HepG2 (cell line): ENCODE results near the gene RB1. TPM values are rescaled to one million over a fixed set of nuclear protein-coding genes. Genes with fewer than 3 reads are reported as not detected.
A peak's percentile ranks its signal among the peaks of the same experiment; 100 is the strongest.

Source experiments
- FOSL1 ChIP-seq: sonication (generic); formaldehyde crosslinking; IDR thresholded peaks from 2 replicates; pipeline ENCODE4 v1.9.0; 2021; ENCODE audit warnings: missing genetic modification reagents, borderline replicate concordance
- MAFF ChIP-seq: IDR thresholded peaks from 2 replicates; pipeline ENCODE4 v1.6.1; 2011; ENCODE audit warnings: low read depth, low read length, improper control_type of control experiment
- NR2C2 ChIP-seq: sonication (generic); formaldehyde crosslinking; IDR thresholded peaks from 2 replicates; pipeline ENCODE4 v1.4.0; 2020; ENCODE audit warnings: missing genetic modification reagents, mild to moderate bottlenecking, moderate library complexity, borderline replicate concordance
- ONECUT2 ChIP-seq: sonication (generic); formaldehyde crosslinking; IDR thresholded peaks from 2 replicates; pipeline ENCODE4 v1.4.0; 2020; ENCODE audit warnings: missing genetic modification reagents
- PHF20 ChIP-seq: sonication (generic); formaldehyde crosslinking; IDR thresholded peaks from 2 replicates; pipeline ENCODE4 v1.5.0; 2020; ENCODE audit warnings: mild to moderate bottlenecking, missing genetic modification reagents
- POLR2G ChIP-seq: fragments of 200-400 bp; formaldehyde crosslinking; IDR thresholded peaks from 2 replicates; pipeline ENCODE4 v1.6.1; 2018; ENCODE audit warnings: mild to moderate bottlenecking, low read depth, low read length, moderate library complexity
- RARA ChIP-seq: IDR thresholded peaks from 2 replicates; pipeline ENCODE4 v1.6.1; 2016; ENCODE audit warnings: missing genetic modification reagents, missing compliant biosample characterization
- RFX5 ChIP-seq: IDR thresholded peaks from 2 replicates; pipeline ENCODE4 v1.6.1; 2011; ENCODE audit warnings: low read depth, low read length, improper control_type of control experiment
- SNAI1 ChIP-seq: sonication (generic); formaldehyde crosslinking; IDR thresholded peaks from 2 replicates; pipeline ENCODE4 v1.5.0; 2020; ENCODE audit warnings: mild to moderate bottlenecking, missing genetic modification reagents, borderline replicate concordance
- ZFP62 ChIP-seq: sonication (generic); formaldehyde crosslinking; IDR thresholded peaks from 2 replicates; pipeline ENCODE4 v1.4.0; 2020; ENCODE audit warnings: missing genetic modification reagents
- ZFP90 ChIP-seq: sonication (generic); formaldehyde crosslinking; IDR thresholded peaks from 2 replicates; pipeline ENCODE4 v1.8.0; 2022; ENCODE audit warnings: missing genetic modification reagents, mild to moderate bottlenecking, inconsistent platforms, borderline replicate concordance
- ZNF17 ChIP-seq: sonication (generic); formaldehyde crosslinking; IDR thresholded peaks from 2 replicates; pipeline ENCODE4 v1.5.0; 2020; ENCODE audit warnings: mild to moderate bottlenecking, missing genetic modification reagents
- ZNF224 ChIP-seq: sonication (generic); formaldehyde crosslinking; IDR thresholded peaks from 2 replicates; pipeline ENCODE4 v1.5.0; 2020; ENCODE audit warnings: mild to moderate bottlenecking, missing genetic modification reagents
- ZNF33A ChIP-seq: sonication (generic); formaldehyde crosslinking; IDR thresholded peaks from 2 replicates; pipeline ENCODE4 v1.5.1; 2020; ENCODE audit warnings: missing genetic modification reagents, mild to moderate bottlenecking, moderate library complexity, borderline replicate concordance
- ZNF563 ChIP-seq: sonication (generic); formaldehyde crosslinking; IDR thresholded peaks from 2 replicates; pipeline ENCODE4 v1.8.0; 2022; ENCODE audit warnings: mild to moderate bottlenecking, moderate library complexity, missing genetic modification reagents
- ZNF569 ChIP-seq: sonication (generic); formaldehyde crosslinking; IDR thresholded peaks from 2 replicates; pipeline ENCODE4 v1.5.0; 2020; ENCODE audit warnings: mild to moderate bottlenecking, missing genetic modification reagents, moderate library complexity, borderline replicate concordance
- ZNF660 ChIP-seq: sonication (generic); formaldehyde crosslinking; IDR thresholded peaks from 2 replicates; pipeline ENCODE4 v1.5.1; 2020; ENCODE audit warnings: mild to moderate bottlenecking, low read depth, missing genetic modification reagents, borderline replicate concordance
- ZNF790 ChIP-seq: sonication (generic); formaldehyde crosslinking; IDR thresholded peaks from 2 replicates; pipeline ENCODE4 v1.8.0; 2022; ENCODE audit warnings: missing genetic modification reagents, mild to moderate bottlenecking, borderline replicate concordance
- ZSCAN22 ChIP-seq: sonication (generic); formaldehyde crosslinking; IDR thresholded peaks from 2 replicates; pipeline ENCODE4 v1.4.0; 2020; ENCODE audit warnings: mild to moderate bottlenecking, missing genetic modification reagents
- polyA plus RNA-seq, 8 experiments: library from polyadenylated mRNA; depleted of rRNA in 3 of 8; stranded (reverse) in 7 of 8; unstranded in 1 of 8; fragments of >200 nt; fragmentation: Illumina TruSeq in 4 of 8; extraction: Trizol in 4 of 8; gene quantifications; 2 replicates each; pipeline versions ENCODE4 v1.2.1 to v1.2.3, GENCODE V29; 2011 to 2016; ENCODE audit warnings: low read depth in 4 of 8, missing spikeins in 1 of 8, mixed read lengths in 1 of 8; ENCODE audit not compliant: insufficient read depth in 1 of 8
- total RNA-seq, 5 experiments: library from RNA; depleted of rRNA; stranded (reverse); fragments of >200 nt; fragmentation: Illumina TruSeq; extraction: Trizol; gene quantifications; 2 replicates each; pipeline ENCODE4 v1.2.3, GENCODE V29; 2016; ENCODE audit warnings: low read depth in 1 of 5
- TF ChIP-seq, protein P1 (sequence below): sonication (generic); formaldehyde crosslinking; IDR thresholded peaks from 2 replicates; pipeline ENCODE4 v1.4.0; 2020; ENCODE audit warnings: mild to moderate bottlenecking, missing genetic modification reagents
- TF ChIP-seq, protein P2 (sequence below): sonication (generic); IDR thresholded peaks from 2 replicates; pipeline ENCODE4 v1.6.1; 2016; ENCODE audit warnings: low read depth, borderline replicate concordance
- TF ChIP-seq, protein P3 (sequence below): sonication (generic); formaldehyde crosslinking; IDR thresholded peaks from 2 replicates; pipeline ENCODE4 v1.4.0; 2020; ENCODE audit warnings: missing genetic modification reagents, borderline replicate concordance
- TF ChIP-seq, protein P4 (sequence below): sonication (generic); formaldehyde crosslinking; IDR thresholded peaks from 2 replicates; pipeline ENCODE4 v1.8.1; 2023; ENCODE audit warnings: mild to moderate bottlenecking, inconsistent platforms, moderate library complexity, missing genetic modification reagents, borderline replicate concordance
- TF ChIP-seq, protein P5 (sequence below): sonication (generic); formaldehyde crosslinking; conservative IDR thresholded peaks from 2 replicates; pipeline ENCODE4 v1.4.0; 2020; ENCODE audit warnings: missing genetic modification reagents
- TF ChIP-seq, protein P6 (sequence below): IDR thresholded peaks from 2 replicates; pipeline ENCODE4 v1.6.1; 2016; ENCODE audit warnings: missing genetic modification reagents, missing compliant biosample characterization

The RB1 gene
- total and polyA plus RNA-seq, 2 of the 13 experiments (the other 11 are each of a cell fraction or from before 2014, with no cell fraction given), result 15.6 to 23.7 TPM

DNA sequence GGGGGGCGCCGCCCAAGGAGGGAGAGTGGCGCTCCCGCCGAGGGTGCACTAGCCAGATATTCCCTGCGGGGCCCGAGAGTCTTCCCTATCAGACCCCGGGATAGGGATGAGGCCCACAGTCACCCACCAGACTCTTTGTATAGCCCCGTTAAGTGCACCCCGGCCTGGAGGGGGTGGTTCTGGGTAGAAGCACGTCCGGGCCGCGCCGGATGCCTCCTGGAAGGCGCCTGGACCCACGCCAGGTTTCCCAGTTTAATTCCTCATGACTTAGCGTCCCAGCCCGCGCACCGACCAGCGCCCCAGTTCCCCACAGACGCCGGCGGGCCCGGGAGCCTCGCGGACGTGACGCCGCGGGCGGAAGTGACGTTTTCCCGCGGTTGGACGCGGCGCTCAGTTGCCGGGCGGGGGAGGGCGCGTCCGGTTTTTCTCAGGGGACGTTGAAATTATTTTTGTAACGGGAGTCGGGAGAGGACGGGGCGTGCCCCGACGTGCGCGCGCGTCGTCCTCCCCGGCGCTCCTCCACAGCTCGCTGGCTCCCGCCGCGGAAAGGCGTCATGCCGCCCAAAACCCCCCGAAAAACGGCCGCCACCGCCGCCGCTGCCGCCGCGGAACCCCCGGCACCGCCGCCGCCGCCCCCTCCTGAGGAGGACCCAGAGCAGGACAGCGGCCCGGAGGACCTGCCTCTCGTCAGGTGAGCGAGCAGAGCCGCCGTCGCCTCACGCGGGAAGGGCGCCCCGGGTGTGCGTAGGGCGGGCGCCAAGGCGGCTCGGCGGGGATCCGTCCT is at the start of gene RB1 (continued):
- no peak for TF ChIP-seq ZNF660 (CRISPR knock-in tag)
- TF ChIP-seq ZFP62 (CRISPR knock-in tag), result no peak
- TF ChIP-seq ONECUT2, result no peak
- TF ChIP-seq, protein P1, sequence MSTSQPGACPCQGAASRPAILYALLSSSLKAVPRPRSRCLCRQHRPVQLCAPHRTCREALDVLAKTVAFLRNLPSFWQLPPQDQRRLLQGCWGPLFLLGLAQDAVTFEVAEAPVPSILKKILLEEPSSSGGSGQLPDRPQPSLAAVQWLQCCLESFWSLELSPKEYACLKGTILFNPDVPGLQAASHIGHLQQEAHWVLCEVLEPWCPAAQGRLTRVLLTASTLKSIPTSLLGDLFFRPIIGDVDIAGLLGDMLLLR, result no peak; the same call in 1 of the 2 replicates
- TF ChIP-seq ZNF563 (CRISPR knock-in tag), result no peak; the same call in 1 of the 2 replicates
- peak; percentile 97 for TF ChIP-seq POLR2G
- no peak for TF ChIP-seq ZSCAN22 (CRISPR knock-in tag)
- no peak for TF ChIP-seq RFX5
- no peak for TF ChIP-seq FOSL1 (CRISPR knock-in tag)
- no peak for TF ChIP-seq ZNF224 (CRISPR knock-in tag)
- TF ChIP-seq RARA (CRISPR knock-in tag), result no peak
- peak; percentile 54; the same call in 1 of the 2 replicates for TF ChIP-seq NR2C2 (CRISPR knock-in tag)
- TF ChIP-seq, protein P2, sequence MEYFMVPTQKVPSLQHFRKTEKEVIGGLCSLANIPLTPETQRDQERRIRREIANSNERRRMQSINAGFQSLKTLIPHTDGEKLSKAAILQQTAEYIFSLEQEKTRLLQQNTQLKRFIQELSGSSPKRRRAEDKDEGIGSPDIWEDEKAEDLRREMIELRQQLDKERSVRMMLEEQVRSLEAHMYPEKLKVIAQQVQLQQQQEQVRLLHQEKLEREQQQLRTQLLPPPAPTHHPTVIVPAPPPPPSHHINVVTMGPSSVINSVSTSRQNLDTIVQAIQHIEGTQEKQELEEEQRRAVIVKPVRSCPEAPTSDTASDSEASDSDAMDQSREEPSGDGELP, result no peak
- TF ChIP-seq ZNF17, result no peak
- TF ChIP-seq, protein P3, sequence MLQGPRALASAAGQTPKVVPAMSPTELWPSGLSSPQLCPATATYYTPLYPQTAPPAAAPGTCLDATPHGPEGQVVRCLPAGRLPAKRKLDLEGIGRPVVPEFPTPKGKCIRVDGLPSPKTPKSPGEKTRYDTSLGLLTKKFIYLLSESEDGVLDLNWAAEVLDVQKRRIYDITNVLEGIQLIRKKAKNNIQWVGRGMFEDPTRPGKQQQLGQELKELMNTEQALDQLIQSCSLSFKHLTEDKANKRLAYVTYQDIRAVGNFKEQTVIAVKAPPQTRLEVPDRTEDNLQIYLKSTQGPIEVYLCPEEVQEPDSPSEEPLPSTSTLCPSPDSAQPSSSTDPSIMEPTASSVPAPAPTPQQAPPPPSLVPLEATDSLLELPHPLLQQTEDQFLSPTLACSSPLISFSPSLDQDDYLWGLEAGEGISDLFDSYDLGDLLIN (CRISPR knock-in tag), result 0 out of 2 replicates have a peak, but pooled peaks have one; percentile 16
- no peak for TF ChIP-seq MAFF
- no peak for TF ChIP-seq SNAI1 (CRISPR knock-in tag)
- TF ChIP-seq PHF20 (CRISPR knock-in tag), result peak; percentile 70; the same call in 1 of the 2 replicates
- no peak for TF ChIP-seq ZNF569 (CRISPR knock-in tag)
- TF ChIP-seq, protein P4, sequence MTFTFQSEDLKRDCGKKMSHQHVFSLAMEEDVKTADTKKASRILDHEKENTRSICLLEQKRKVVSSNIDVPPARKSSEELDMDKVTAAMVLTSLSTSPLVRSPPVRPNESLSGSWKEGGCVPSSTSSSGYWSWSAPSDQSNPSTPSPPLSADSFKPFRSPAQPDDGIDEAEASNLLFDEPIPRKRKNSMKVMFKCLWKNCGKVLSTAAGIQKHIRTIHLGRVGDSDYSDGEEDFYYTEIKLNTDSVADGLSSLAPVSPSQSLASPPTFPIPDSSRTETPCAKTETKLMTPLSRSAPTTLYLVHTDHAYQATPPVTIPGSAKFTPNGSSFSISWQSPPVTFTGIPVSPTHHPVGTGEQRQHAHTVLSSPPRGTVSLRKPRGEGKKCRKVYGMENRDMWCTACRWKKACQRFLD, result no peak
- TF ChIP-seq, protein P5, sequence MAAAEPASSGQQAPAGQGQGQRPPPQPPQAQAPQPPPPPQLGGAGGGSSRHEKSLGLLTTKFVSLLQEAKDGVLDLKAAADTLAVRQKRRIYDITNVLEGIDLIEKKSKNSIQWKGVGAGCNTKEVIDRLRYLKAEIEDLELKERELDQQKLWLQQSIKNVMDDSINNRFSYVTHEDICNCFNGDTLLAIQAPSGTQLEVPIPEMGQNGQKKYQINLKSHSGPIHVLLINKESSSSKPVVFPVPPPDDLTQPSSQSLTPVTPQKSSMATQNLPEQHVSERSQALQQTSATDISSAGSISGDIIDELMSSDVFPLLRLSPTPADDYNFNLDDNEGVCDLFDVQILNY (CRISPR knock-in tag), result peak; percentile 90
- 0 out of 2 replicates have a peak, but pooled peaks have one; percentile 58 for TF ChIP-seq ZNF33A (CRISPR knock-in tag)
- TF ChIP-seq, protein P6, sequence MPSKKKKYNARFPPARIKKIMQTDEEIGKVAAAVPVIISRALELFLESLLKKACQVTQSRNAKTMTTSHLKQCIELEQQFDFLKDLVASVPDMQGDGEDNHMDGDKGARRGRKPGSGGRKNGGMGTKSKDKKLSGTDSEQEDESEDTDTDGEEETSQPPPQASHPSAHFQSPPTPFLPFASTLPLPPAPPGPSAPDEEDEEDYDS (CRISPR knock-in tag), result peak; percentile 40; the same call in 1 of the 2 replicates
- no peak for TF ChIP-seq ZNF790 (CRISPR knock-in tag)
- TF ChIP-seq ZFP90, result 0 out of 2 replicates have a peak, but pooled peaks have one; percentile 18
